ENCODE data around the gene CYB561A3. TPM values are rescaled to one million over a fixed set of nuclear protein-coding genes. Genes with fewer than 3 reads are reported as not detected.

The CYB561A3 gene
- total RNA-seq, 1 donor from 2014 or later: 34.9 TPM

GRCh38 chr11:61403658-61404057 lies 42.0 kb upstream of the CYB561A3 start:
- no peak for DNase-seq (ENCODE audit: extremely low spot score, unreplicated experiment)
- no peak overlapping the region for H3K27ac Mint-ChIP-seq

GRCh38 chr11:61401573-61401972 lies 39.9 kb upstream of the CYB561A3 start:
- Mint-ChIP-seq H3K27me3 (no peaks in the 10 kb centered on the region), H3K4me3 (no peak overlapping the region), H3K27ac (peak overlapping the region; percentile 3), H3K4me1 (ENCODE audit: unreplicated experiment) (no peaks in the 10 kb centered on the region), H3K9me3 (no peaks in the 10 kb centered on the region), H3K36me3 (peaks cover 19% of the 10 kb centered on the region)
- TF ChIP-seq, protein P1, sequence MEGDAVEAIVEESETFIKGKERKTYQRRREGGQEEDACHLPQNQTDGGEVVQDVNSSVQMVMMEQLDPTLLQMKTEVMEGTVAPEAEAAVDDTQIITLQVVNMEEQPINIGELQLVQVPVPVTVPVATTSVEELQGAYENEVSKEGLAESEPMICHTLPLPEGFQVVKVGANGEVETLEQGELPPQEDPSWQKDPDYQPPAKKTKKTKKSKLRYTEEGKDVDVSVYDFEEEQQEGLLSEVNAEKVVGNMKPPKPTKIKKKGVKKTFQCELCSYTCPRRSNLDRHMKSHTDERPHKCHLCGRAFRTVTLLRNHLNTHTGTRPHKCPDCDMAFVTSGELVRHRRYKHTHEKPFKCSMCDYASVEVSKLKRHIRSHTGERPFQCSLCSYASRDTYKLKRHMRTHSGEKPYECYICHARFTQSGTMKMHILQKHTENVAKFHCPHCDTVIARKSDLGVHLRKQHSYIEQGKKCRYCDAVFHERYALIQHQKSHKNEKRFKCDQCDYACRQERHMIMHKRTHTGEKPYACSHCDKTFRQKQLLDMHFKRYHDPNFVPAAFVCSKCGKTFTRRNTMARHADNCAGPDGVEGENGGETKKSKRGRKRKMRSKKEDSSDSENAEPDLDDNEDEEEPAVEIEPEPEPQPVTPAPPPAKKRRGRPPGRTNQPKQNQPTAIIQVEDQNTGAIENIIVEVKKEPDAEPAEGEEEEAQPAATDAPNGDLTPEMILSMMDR (conservative IDR thresholded peaks at IDR 0.05): no peak
- DNase-seq (ENCODE audit: extremely low spot score, unreplicated experiment): no peak

More at GRCh38 chr11:61403658-61404057, 42.0 kb upstream of the CYB561A3 start:
- H3K36me3 Mint-ChIP-seq: peaks cover 15% of the 10 kb centered on the region
- TF ChIP-seq, protein P1 (conservative IDR thresholded peaks at IDR 0.05): no peak
- no peaks in the 10 kb centered on the region for H3K27me3 Mint-ChIP-seq
- no peak overlapping the region for H3K4me3 Mint-ChIP-seq
- H3K9me3 Mint-ChIP-seq: no peaks in the 10 kb centered on the region
- H3K4me1 Mint-ChIP-seq (ENCODE audit: unreplicated experiment): no peaks in the 10 kb centered on the region

- no peaks in the 10 kb centered on the region for H3K27me3 Mint-ChIP-seq
- no peaks in the 10 kb centered on the region for H3K4me1 Mint-ChIP-seq (ENCODE audit: unreplicated experiment)
- DNase-seq (ENCODE audit: extremely low spot score, unreplicated experiment): no peak
- no peaks in the 10 kb centered on the region for H3K9me3 Mint-ChIP-seq
- TF ChIP-seq, protein P1 (conservative IDR thresholded peaks at IDR 0.05): no peak
- no peak overlapping the region for H3K4me3 Mint-ChIP-seq
- peak overlapping the region; percentile 37 for H3K27ac Mint-ChIP-seq
- H3K36me3 Mint-ChIP-seq: peaks cover 19% of the 10 kb centered on the region
Measured at GRCh38 chr11:61401173-61401572, 39.5 kb upstream of the CYB561A3 start.

DNA sequence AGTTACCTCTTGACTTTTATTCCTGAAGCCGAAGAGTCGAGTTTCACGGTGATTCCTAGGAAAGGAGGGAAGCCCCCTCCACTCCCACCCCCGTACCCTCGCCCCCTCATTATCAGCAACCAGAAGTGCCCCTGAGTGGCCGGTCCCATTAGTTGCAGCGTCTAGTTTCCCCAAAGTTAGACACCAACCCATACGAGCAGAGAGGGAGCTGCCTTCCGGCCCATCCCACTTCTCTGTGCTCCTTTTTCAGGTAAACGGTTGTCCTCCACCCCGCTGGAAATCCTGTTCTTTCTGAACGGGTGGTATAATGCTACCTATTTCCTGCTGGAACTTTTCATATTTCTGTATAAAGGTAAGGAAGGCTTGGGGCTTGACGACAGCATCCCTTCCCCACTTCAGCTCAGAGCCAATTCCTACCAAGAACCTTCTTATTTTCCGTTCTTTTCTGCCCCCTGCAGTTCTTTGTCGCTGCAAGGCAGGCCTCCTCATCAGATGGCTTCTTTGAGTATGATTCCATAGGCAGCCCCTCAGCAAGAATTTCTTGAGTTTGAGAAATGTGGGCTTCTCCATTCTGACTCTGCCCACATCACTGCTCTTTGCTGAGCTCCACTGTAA lies 31.4 kb upstream of the CYB561A3 start:
- no peaks in the 10 kb centered on the region for H3K27me3 Mint-ChIP-seq
- TF ChIP-seq, protein P1 (conservative IDR thresholded peaks at IDR 0.05): peak; percentile 17
- peak overlapping the region; percentile 97 for H3K4me3 Mint-ChIP-seq
- peaks cover 5% of the 10 kb centered on the region for H3K9me3 Mint-ChIP-seq
- peaks cover 11% of the 10 kb centered on the region for H3K4me1 Mint-ChIP-seq (ENCODE audit: unreplicated experiment)
- peaks cover 15% of the 10 kb centered on the region for H3K36me3 Mint-ChIP-seq
- no peak for DNase-seq (ENCODE audit: extremely low spot score, unreplicated experiment)
- peak overlapping the region; percentile 91 for H3K27ac Mint-ChIP-seq

DNA sequence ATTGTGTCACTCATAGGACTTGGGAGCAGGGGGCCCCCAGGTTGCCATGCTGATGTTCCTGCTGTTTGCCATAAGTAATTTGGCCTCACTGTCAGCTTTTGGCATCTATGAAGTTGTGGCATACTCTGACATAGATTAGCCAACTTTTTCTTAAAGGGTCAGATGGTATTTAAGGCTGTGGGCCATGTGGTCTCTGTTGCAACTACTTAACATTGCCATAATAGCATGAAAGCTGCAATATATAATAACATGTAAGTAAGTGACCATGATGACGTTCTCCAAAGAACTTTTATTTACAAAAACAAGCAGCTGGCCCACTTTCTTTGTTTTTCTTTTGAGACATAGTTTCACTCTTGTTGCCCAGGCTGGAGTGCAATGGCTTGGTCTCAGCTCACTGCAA lies 28.5 kb upstream of the CYB561A3 start:
- Mint-ChIP-seq H3K9me3 (peaks cover 5% of the 10 kb centered on the region), H3K4me3 (no peak overlapping the region), H3K27me3 (no peaks in the 10 kb centered on the region), H3K27ac (no peak overlapping the region), H3K4me1 (ENCODE audit: unreplicated experiment) (peaks cover 17% of the 10 kb centered on the region), H3K36me3 (peaks cover 9% of the 10 kb centered on the region)
- no peak for DNase-seq (ENCODE audit: extremely low spot score, unreplicated experiment)
- TF ChIP-seq, protein P1 (conservative IDR thresholded peaks at IDR 0.05): no peak
